Stimulated activated CD4-positive, alpha-beta T cell treated with anti-CD3 and anti-CD28 coated beads, Interleukin-12 subunit alpha, Interleukin-12 subunit beta, amount 100 ng/mL, for 48 hours (primary cell): ENCODE measurements around the gene HDAC7.
A peak's percentile ranks its signal among the peaks of the same experiment; 100 is the strongest.
"Not testable (repeated sequence)": the region's sequence is repeated elsewhere in the genome, so short reads cannot be mapped to it uniquely, and the experiment has no call there.

ENCODE experiments used
- DNase-seq, 3 donors: peaks; one replicate each; pipeline ENCODE4 v3.0.0-alpha.2; 2020; ENCODE audit warnings: low read depth in 2 of 3, low spot score in 1 of 3

Gene HDAC7

GRCh38 chr12:47815447-47815846 lies 4.3 kb downstream of the HDAC7 start:
- not testable (repeated sequence) for DNase-seq

DNA sequence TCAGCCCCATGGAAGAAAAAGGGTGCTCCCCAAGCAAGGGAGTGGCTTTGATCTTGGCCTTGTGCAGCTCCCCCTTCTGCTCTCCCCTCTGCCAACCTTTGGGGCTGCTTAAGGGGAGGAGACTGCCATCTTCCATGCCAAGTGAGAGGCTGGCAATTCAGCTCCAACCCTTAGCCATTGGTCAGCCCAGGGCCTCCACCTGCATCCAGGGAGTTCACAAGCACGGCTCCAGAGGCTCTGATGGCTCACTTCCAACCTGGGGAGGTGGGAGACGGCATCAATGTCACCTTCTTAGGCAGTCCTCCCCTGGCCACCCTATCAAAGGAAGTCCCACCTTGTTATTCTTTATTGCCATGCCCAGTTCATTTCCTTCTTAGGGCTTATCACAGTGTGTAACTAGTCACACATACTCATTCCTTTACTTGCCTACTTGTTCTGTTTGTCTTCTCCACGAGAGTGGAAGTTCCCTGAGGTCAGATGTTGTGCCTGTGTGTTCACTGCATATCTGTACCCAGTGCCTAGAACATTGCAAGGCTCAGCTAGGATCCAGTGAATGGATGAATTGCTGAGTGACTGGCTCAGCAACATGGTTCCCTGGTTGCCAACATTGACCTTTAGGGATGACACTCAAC lies 5.0 kb downstream of the HDAC7 start:
- DNase-seq = no peak

DNA sequence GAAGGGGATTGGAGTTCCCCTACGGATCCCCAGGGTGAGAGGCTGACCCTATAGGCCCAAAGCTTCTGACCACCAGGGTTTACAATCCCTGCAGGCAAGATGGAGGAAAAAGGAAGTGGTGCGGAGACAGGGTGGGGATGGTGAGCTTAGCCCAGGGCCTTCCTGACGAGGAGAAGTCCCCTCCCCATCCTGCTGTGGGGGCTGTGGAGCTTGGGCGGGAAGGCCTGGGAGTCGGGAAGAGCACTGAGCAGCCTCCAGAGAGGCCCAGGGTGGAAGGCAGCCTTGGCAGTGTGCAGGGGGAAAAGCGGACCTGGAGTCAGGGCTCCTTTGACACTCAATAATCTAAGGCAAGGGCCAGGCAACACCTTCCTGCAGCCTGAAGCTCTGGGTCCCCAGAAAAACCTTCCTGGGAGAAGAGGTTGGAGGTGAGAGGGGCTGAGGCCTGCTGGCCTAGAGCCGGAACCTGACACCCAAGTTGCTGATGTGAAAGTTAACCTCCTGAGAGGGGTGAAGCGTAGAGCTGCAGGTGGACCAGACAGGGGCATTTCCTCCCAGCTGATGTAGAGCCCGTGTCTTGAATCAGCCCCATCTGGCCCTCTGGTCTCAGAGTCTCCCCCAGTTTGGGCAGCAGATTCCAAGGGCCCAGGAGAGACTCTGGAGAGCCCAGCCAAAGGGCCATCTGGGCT lies 6.0 kb downstream of the HDAC7 start:
- DNase-seq = no peak

GRCh38 chr12:47812797-47813510 lies 6.7 kb downstream of the HDAC7 start:
- DNase-seq = peak; percentile 90 to 93 (median 91)

- no peak for DNase-seq
These were observed 7.9 kb downstream of the HDAC7 start for GRCh38 chr12:47811581-47812484.

DNA sequence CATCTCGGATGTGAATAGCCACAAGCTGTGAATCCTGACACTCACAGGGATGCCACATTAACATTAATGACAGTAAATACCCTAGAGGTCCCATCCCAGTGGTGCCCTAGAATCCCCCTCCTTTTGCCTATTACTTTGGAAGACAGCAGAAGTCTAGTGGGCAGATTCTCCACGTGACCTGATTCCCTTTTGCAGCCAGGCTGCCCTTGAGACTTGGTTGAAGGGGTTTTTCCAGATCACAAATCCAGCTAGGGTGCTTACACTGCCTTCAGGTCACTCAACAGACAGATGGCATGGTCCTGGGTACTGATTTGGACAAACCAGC lies 8.7 kb downstream of the HDAC7 start:
- DNase-seq = no peak

DNA sequence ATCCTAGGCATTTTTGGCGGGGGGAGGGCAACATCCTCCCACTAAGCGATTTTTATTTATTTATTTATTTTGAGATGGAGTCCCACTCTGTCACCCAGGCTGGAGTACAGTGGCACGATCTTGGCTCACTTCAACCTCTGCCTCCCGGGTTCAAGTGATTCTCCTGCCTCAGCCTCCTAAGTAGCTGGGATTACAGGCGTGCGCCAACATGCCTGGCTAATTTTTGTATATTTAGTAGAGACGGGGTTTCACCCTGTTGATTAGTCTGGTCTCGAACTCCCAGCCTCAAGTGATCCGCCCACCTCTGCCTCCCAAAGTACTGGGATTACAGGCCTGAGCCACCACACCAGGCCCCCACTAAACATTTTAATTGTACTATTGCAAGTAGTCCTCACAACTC lies 10.2 kb downstream of the HDAC7 start:
- DNase-seq = not testable (repeated sequence)

DNA sequence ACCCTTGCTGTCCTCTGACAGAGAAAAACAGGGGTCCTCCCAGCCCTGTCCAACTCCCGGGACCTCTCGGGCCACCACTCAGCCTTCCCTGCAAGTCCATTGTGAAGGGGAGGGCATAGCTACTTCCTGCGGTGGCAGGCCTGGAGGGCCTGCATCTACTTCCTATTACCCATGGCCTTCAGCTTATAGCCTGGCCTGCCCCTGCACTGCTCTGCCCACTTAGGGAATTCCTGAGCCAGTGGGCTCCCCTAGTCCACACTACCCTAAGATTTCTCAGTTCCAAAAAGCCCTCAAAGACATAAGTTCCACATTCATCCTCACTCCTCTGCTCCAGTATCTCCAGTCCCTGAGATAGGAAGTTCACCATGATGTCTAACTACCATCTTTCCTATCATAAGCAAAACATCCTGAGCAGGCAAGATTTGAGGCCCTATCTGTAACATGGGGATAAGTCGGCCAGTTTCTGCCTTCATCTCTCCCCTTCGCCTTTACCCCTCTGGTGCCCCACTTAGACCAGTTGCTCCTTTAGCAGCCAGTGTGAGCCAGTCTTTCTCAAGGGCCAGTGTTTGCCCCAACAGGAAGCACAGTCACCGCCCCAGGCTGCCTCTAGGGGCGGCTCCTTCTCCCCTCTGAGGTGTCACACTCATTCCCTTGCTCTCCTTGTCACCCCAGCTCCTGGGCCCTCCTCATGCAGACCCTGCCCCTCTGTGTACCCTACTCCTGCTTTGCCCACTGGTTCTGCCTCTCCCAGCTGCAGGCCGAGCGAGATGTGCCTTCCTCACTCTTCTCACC lies 10.9 kb downstream of the HDAC7 start:
- DNase-seq = no peak

DNA sequence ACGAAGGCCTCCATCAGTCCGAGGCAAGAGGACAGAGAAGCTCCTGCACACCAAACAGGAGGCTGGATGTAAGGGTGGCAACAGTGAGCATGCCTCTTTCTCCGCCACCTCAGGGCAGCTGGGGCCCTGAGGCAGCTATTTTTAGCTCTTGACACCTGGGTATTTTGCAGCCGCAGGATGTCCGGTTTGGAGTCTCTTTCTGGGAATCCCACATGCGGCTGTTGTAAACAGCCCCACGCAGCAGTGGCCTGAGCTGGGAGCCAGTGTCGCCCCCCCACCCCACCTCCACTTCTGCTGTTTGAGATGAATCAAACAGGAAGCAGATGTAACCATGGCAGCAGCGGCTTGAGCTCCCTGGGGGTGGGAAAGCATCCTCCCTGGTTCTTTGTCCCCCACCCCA lies 11.7 kb downstream of the HDAC7 start:
- DNase-seq = peak; percentile 70 to 73 (median 73)

GRCh38 chr12:47807338-47807737 lies 12.4 kb downstream of the HDAC7 start:
- no peak for DNase-seq

GRCh38 chr12:47805417-47805816 lies 14.3 kb downstream of the HDAC7 start:
- no peak for DNase-seq

DNA sequence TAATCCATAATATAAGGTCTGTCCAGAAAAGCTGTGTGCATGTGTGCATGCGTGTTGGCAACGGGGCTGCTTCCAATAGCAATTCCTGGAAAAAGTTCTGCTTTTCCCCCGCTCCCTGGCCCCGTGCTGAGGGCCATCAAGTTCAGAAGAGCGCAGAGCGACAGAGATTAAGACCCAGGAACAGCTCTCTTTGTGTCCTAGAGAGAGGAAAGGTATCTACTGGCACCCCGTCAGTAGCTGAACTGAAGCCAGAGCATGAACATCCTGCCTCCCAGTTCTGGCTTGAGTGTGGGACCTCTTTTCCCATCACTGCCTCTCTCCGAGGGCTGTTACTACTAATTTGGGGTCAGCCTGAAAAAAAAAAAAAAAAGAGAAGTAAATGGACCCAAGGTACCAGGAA lies 15.5 kb downstream of the HDAC7 start:
- no peak for DNase-seq

DNA sequence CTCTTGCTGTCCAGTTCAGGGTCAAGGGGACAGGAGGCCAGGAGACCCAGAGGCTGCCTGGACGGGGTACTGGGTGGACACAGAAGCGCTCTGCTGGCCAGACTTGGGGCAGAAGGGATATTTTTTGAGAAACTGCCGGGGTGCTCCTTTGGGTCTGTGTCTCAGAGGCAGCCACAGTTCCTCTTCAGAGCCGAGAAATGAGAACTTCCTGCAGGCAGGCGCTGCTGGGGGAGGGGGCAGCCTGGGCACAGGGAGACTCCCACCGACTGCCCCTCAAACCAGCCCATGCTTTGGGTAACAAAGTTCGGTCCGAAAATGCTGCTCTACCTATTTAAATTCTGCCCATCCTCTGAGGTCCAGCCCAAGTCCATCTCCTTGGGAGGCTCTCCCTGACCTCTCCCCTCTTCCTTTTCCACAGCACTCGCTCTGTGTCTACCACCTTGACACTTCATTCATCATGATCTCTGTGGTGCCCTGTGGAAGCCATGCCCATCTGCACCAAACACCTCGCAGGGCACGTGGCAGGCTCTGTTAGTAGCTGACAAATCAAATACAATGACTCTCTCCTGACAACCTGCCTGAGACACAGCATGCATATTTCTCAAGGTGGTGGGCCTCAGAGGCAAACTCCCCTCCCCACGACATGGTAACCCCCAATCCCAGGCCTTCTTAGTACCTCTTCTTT lies 16.4 kb downstream of the HDAC7 start:
- DNase-seq = no peak

- DNase-seq = no peak
These were observed 17.4 kb downstream of the HDAC7 start for GRCh38 chr12:47802312-47802711.

GRCh38 chr12:47801904-47802246 lies 17.8 kb downstream of the HDAC7 start:
- DNase-seq = no peak

DNA sequence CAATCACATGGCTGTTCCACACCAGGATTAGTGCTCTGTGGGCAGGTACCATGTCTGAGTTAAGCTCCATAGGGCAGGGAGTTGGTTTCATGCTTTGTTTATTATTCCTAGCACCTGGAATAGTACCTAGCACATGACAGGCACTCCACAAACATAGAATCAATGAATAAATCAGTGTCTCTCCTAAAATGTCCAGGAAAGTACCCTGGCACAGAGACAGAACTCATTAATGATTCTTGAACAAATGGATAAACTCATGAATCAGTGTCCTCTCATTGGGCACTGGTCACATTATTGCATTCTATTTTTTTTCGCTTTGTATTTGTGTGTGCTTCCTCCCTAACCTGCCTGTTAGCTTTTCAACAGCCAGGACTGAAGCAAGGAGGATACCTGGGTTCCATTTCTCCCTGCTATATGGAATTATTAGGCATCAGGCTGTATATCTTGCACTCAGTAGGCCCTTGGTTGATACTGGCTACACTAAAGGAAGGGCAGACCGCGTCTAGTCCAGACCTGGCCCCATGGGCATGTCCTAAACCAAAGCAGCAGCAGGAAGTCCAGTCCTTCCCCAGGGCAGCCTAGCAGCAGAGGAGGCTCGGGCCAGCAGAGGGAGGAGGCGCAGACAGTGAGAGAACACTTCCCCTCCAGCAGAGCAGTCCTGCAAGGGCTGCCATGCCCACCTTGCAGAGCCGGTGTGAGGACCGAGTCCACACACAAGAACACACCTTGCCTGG lies 18.4 kb downstream of the HDAC7 start:
- DNase-seq = no peak

DNA sequence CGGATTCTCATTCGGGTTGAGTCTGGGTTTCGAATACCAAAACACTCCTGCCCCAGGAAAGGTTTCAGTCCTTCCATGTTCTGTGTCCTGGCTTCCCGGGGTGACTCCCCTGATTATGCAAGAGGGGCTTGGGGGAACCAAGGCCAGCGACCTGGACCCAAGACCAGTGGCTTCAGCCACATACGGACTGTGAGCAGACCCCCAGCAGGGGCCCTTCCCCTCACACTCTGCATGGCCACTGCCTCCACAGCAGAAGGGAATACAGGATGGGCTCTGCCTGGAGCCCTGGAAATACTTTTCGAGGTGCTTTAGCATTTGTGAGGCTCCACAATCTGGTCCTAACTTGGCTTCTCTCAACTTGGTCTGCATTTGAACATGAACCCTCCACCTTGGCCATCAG lies 19.1 kb downstream of the HDAC7 start:
- DNase-seq = no peak

GRCh38 chr12:47799357-47799955 lies 20.2 kb downstream of the HDAC7 start:
- DNase-seq = no peak

- DNase-seq = no peak
These were observed 21.2 kb downstream of the HDAC7 start for GRCh38 chr12:47798382-47798948.
